Stimulated activated CD4-positive, alpha-beta T cell treated with anti-CD3 and anti-CD28 coated beads, Interleukin-12 subunit alpha, Interleukin-12 subunit beta, amount 100 ng/mL, for 48 hours (primary cell): Measurements from ENCODE around the gene RRAGD.
A peak's percentile ranks its signal among the peaks of the same experiment; 100 is the strongest.
"Not testable (repeated sequence)": the region's sequence is repeated elsewhere in the genome, so short reads cannot be mapped to it uniquely, and the experiment has no call there.

ENCODE experiments used
- DNase-seq, 3 donors: peaks; one replicate each; pipeline ENCODE4 v3.0.0-alpha.2; 2020; ENCODE audit warnings: low read depth in 2 of 3, low spot score in 1 of 3

Gene RRAGD

DNA sequence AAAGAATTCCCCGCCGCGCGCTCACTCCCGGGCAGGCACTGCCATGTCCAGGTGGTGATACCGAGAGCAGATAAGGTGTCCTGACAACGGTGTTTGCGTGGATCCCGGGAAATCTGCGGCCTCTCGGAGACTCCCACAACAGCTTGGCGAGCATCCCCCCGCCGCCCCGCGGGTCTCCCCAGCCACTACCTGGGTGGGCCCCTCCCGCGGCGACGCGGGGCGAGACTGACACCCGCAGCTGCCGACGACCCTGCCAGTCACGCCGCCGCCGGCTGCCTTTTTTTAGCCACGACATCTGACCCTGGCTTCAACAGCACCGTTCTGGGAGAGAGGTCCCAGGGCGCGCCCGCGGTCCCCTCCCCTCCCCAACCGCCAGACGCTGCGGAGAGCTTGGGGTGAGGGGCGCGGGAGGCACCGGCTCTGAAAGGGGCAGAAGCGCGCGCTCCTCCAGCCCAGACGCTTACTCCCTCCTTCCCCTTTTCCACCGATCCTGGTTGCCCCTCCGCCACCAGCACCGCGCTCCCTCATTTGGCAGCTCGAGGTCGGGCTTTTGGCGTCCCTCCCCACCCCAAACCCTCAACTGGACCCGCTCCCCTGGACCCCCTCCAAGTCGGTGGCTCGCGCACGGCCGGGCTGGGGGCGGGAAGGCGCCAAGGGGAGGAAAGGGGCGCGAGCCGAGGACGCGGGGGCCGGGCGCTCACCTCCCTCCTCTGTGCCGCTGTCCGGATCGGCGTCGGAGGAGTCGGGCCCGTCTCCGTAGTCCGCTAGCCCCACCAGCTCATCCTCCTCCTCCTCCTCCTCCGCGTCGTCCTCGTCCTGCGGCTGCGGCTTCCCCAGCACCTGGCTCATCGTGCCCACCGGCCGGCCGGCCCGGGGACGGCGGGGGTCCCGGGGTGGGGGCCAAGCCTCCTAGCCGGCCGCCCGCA, 665 bp downstream of the RRAGD start:
- peak in 1 of 3 donors; percentile 11 for DNase-seq

DNA sequence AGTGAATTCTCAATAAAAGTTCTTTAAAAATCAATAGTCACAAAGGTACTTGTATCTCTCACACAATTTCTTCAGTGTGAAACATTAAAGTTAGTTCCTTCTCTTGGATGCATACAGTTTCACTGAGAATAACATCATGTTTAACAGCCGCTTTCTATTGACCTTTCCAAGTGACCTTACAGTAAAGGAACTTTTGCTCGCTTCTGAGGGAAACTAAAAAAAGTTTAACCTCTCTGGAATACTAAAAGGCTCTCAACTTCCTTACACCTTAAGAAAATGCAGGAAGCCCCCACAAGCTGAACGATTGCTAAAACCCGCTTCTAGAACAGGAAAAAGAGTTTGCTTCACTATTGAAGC, 1.3 kb downstream of the RRAGD start:
- DNase-seq = no peak

DNA sequence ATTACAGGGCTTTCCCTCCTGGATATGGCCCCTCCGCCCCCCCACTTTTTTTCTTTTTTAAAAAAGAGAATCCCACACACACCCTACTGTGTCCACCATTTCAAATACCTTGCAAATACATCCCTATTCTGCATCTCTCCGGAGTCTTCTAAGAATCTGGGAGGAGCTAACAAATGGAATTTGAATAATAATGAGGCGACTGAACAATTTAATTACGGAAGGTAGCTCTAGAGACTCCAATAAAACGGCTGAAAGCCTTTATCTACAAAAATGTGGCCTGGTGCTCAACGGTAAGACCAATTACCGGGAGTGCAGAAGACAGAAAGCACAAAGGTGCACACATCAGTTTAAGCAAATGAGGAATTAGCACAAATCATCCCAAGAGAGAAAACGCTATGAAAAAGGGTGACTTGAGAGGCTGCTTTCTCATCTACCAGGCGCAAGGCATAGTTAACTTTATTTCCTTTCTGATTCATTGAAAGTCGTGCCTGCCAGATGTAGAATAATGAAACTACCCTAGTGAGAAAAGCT, 1.8 kb downstream of the RRAGD start:
- DNase-seq = no peak

DNA sequence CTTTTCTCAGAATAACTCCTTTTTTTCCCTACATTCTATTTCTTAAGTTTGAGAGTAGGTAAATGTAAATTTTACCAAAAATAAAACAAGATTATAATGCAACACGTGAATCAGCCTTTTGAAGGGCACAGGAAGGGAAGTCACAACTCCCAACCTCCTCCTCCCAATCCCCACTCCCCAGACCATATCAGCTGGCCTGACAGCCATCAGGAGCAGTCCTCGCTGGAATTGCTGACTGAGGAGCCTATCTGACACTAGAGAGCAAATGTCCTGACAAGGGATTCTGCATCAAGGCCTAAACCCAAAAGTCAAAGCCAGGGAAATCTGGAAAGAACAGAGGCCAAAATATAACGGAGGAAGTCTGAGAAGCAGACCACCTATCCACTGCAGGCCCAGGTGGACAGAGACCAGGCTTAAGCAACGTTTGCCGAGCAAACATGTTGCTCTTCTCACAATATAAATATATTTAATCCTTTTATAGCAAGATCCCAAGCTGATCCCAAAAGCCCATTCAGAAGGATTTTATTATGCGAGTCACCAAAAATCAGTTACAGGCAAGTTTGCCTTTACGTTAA, 2.5 kb downstream of the RRAGD start:
- no peak for DNase-seq

DNA sequence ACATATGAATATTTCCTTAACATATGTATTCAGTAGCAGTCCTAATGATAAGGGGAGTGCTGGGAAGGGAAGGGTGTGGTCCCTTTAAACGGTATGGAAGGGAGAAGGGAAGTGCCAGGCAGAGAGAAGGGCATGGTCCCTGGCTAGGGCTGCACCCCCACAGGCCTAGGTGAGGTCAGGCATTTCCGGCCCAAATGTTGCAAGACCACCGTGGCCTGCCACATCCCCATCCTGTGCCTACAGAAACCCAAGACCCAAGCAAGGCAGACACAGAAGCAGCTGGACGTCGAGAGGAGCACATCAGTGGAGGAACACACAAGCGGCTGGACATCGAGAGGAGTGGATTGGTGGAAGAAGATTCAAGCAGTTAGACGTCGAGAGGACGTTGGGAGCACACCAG, 5.9 kb downstream of the RRAGD start:
- no peak for DNase-seq

DNA sequence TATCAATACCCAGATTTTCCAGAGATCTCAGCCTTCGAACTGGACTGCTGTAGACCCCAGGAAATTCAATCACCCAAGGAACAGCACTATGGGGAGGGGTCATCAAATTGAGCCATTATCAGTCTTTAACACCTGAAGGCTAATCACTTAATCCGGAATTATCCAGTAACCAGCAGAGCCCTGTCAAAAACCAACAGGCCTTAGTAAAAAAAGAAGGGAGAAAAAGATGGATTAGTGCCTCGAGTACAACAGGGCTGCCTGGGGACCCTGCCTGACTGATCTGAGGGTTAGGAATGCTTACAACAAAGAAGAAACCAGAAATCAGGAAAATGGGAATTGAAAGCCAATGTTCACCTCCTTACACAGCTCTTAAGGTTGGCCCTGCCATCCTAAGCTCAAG, 7.6 kb downstream of the RRAGD start:
- DNase-seq = no peak

DNA sequence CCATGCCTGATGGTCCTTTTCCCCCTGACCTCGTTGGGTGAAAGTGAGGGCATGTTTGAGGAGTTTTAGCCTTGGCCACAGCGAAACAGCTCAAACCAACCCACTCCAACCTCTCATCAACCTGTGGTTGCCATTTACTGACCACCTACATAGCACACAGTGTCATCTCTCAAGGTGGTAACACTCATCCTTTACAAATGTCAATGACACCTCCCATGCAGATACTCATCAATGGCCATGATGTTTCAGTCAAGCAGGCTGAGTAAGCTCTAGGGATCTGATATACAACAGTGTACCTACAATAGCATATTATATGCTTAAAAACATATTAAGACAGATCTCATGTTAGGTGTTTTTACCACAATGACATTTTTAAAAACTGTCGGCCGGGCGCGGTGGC, 9.3 kb downstream of the RRAGD start:
- no peak for DNase-seq

DNA sequence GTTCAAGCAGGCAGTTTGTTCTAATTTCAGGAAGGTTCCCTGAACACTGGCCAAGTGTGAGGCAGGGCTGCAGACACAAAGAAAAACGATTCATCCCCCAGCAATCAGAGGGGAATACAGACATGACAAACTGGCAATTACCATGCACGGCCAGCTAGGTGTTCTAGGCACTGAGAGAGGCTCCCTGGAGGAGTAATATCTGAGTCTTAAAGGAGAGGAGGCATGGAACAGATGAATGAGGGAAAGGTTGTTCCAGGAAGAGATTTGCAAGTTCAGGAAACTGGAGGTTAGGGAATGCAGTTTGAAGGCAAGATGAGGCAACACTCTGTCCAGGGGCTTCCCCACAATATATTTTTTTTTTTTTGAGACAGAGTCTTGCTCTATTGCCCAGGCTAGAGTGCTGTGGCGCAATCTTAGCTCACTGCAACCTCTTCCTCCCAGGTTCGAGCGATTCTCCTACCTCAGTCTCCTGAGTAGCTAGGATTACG, 11.1 kb downstream of the RRAGD start:
- DNase-seq = no peak

DNA sequence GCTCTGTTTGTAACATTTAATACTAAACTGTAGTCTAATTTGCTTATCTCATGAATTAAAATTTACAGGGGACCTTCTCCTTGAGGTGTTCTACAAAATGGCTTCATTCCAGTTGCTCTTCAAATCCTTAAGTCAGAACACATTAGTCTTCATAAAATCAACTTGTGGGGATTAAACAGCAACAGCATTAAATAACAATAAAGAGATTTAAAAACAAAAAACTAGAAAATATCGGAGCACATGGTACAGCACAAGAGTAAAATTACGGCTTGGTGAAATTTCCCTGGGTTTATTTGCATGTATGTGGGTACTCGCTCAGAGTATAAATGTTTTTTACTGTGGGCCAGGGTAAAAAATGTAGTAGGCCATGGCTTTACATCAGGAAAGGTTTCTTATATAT, 12.0 kb downstream of the RRAGD start:
- DNase-seq = no peak

DNA sequence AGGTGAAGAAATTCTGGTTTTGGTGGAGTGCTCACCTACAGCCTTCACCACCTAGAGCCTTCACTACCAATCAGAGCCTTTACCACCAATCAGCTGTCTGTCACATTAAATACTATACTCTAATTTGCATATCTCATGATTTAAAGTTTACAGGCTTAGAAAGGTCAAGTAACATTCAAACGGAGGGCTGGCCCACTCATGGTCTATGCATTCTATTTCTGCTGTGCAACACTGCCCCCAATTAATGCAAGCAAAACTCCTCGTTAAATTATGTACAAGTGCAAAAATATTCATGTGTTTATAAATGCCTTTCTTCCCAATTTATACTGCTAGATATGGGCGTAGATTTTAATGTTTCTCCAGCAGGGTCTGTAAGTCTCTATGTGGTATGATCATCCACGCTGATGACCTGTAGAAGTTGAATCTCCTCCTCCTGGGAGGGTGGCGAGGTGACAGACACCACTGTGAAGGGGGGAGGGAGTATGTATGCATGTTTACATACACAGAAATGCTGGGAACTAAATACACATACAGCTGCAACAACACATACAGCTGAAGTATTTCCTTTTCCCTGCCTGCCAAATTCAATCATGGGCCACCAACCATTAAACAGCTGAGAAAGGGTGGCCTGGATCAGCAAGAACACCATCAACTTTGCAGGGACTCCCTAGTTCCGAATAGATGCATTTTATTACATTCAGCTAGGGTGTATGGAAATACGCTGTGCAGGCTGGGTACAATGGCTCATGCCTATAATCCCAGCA, 13.1 kb downstream of the RRAGD start:
- no peak for DNase-seq

DNA sequence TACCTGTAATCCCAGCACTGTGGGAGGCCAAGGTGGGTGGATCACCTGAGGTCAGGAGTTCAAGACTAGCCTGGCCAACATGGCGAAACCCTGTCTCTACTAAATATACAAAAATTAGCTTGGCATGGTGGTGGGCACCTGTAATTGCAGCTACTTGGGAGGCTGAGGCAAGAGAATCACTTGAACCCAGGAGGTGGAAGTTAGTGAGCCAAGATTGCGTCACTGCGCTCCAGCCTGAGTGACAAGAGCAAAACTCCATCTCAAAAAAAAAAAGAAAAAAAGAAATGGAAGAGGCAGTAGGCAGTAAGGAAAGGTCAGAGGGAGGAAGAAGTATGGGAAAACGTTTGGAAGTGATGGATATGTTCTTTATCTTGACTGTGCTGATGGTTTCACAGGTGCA, 14.2 kb downstream of the RRAGD start:
- not testable (repeated sequence) for DNase-seq

DNA sequence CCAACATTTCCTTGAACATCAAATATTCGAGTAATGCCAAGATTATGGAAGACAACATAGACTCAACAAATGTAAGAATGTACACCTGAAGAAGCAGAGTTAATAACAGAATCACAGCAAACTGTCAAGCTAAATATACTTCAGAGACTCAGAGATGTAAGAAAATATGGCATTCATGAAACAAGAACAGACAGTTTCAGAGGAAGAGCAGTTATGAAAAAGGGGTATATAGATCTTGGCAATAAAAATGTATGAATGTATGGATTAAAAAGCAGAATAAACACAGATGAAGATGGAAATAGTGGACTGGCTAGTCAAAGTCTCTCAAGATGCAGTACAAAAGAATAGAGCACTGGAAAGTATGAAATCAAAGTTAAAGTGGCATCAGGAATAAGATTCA, 18.4 kb downstream of the RRAGD start:
- DNase-seq = no peak

DNA sequence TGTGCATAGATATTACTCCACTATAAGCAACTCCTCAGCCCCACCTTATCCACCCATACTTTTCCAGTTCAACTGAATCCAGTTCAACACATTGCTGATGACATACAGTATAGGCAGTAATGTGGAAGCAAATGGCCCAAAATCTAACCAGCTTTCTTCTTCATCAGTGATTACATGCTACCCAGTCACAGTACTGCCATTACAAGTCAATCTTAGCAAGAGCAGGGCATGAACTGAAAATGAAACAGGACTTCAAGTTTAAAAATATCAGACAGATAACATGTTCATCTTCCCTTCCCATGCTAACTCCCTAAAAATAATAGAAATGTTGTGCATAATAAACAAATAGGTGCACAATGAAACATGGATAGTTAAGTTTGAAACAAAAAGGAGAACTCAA, 19.2 kb downstream of the RRAGD start:
- no peak for DNase-seq

DNA sequence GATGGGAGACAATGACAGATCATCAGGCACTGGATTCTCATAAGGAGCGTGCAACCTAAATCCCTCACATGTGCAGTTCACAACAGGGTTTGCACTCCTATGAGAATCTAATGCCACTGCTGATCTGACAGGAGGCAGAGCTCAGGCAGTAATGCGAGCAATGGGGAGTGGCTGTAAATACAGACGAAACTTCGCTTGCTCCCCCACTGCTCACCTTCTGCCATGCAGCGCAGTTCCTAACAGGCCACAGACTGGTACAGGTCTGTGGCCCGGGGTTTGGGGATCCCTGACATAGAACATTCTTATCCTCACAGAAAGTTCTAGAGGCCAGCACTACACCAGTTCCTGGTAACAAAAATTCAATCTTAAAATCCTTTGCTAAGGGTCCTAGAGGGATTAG, 23.2 kb downstream of the RRAGD start:
- DNase-seq = no peak

DNA sequence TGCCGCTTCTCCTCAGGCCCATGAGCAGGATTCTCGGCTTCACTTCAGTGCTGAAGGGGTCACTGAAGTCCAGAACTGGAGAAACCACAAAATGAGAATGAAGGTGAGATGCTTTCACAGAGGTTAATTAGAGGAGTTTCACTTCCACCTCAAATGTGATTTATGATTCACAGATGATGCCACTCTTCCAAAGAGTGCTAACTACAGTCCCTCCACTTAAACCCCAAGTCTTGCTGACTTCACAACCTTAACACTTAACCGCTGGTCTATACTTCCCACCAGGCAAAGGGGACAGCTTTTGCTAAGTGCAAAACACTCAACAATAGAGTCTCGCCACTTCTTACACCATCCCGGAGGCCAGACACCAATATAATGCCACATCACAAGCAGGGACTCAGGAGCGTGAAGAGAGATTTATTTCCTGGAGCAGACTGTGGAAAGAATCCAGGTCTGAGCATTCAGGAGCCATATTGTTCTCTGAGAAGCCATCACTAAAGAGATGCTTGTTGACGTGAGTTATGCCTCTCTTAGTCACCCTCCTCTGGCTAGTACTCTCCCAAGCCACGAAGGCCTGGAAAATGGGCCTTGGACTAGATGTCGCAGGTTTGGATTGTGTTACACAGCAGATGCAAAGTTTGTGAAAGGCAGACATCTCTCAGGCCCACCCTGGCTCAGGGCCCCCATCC, 24.4 kb downstream of the RRAGD start:
- no peak for DNase-seq

DNA sequence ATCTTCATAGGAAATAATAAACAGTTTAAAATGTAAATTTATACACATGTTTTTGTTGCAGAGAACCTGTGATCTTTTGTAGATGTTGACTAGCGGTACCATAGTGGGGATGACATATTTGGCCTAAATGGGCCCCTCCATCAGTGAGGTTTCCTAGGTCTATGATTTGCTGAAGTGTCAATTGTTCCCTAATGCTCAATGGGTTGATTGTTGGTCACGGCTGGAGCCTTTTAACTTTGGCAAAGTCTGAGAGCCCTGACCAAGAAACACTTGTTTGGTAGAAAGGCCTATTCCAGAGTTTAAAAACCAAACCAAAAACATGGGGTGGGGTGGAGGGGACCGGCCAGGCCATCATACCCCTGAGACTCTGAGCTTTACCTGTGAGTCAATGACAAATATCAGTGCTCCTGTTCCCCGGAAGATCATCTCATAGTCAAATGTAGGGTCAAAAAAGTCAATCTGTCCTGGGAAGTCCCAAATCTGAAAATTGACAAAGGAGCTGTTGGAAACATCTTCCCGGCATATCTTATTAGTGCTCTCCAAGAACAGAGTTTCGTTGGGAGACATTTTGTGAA, 25.1 kb downstream of the RRAGD start:
- DNase-seq = no peak

DNA sequence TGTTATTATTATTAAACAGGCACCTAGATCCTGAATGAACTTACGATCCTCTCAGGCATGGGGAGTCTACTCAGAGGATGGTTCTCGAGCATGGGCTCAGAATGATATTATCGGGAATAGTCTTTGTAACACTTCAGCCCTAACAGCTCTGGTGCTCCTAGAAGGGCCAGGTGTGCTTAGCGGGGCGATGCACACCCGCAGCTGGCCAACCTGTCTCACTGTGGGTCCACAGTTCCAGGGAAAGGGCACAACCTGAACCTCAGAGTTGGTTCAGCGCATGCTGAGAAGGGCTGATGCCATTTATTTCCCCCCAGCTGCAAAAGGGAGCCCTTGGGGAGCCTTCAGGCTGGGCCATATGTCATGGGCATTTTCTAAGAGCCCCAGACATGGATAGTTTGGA, 26.2 kb downstream of the RRAGD start:
- no peak for DNase-seq

DNA sequence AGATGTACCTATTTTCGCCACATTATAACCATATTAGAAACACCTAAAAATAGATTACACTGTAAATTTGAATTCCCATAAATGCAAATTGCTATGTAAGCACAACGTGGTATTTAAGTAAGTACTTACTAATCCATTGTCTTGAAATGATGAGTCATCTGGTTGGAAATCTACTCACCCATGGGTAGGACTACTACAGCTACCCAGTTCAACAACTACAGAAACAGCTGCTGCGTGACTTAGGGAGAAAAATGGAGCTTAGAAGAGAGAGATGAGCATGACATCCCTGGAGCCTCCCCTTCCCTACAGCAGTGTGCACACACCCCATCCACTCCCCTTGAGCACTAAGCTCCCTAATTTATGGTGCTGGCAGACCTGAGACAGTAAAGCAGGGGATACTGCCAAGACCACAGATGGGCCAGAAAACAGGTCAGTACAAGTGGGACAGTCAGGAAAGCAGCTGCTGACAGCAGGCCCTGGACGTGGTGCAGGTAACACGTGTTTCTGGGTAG, 26.9 kb downstream of the RRAGD start:
- DNase-seq = no peak

DNA sequence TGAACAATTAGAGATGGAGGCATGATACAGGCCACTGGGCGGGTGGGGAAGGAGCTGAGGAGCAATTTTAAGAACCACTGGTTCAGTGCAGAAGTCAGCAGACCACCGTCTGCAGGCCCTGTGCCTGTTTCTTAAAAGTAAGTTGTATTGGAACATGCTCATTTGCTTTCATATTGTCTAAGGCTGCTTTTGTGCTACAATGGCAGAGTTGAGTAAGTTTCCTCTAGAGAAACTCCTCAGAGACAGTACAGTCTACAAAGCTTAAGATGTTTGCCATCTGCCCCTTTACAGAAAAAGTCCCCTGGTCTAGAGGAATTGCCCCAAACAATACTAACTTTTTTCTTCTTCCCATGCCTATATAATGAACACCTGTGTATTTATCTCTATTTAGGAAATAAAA, 31.0 kb downstream of the RRAGD start:
- DNase-seq = no peak

DNA sequence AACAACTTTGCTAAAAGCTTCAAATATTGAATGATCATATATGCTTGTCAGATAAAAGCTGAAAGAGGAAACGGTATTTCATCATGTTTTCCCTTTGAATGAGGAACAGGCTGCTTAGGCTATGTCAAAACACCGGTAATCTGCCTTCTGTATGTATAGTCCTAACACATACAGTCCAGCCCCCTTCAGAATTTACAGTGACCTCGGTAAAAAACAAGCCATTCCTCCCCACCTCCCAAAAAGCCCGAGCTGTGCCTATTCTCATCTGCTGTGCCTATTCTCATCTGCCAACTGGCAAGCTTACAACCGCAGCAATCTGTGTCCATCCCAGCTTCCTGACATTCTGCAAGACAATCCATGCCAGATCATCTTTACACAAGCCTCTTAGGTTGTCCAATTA, 32.8 kb downstream of the RRAGD start:
- no peak for DNase-seq

DNA sequence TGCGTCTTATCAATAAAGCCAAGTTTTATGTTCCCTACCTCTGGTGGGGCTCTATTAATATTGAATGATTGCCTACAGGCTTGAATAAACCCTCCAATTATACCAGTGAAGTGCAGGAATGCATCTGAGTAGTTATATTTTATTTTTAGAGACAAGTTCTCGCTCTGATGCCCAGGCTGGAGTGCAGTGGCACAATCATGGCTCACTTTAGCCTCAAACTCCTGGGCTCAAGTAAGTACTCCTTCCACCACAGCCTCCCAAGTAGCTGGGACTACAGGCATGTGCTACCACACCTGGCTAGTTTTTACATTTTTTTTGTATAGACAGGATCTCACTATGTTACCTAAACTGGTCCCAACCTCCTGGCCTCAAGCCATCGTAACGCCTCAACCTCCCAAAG, 33.4 kb downstream of the RRAGD start:
- DNase-seq = no peak
